HG03354 (cell line): ENCODE measurements around the gene MYOF.
"Not testable (repeated sequence)": the region's sequence is repeated elsewhere in the genome, so short reads cannot be mapped to it uniquely, and the experiment has no call there.

ENCODE experiments used
- ATAC-seq: cut with Tn5 transposase; IDR thresholded peaks from one replicate; pipeline ENCODE4 v1.9.1; 2021; ENCODE audit warnings: mild to moderate bottlenecking; ENCODE audit not compliant: unreplicated experiment, poor library complexity, severe bottlenecking

Gene MYOF

GRCh38 chr10:93368210-93368609 is 113.9 kb downstream of the MYOF start:
- ATAC-seq: no peak

DNA sequence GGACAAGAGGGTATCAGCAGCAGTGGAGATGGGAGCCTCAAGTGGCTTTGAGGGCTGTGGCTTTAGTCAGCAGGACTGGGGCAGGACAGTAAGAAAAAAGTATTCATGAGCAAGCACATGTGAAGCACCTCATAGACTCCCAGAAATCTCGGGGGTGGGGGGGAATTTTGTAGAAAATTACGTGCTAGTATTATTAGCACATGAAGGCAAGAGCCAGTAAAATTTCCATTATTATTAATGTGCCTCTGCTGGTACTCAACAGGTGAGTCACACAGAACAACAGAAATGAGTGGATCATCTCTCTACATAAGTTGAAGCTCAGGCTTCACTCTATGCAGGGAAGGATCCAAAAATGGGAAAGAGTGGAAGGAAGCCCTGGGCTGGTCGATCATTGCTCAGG is 114.5 kb downstream of the MYOF start:
- no peak for ATAC-seq

- no peak for ATAC-seq
Observed at GRCh38 chr10:93364966-93365365, 117.2 kb downstream of the MYOF start.

- ATAC-seq: no peak
Observed at GRCh38 chr10:93363891-93364648, 118.1 kb downstream of the MYOF start.

GRCh38 chr10:93358398-93358797 is 123.7 kb downstream of the MYOF start:
- ATAC-seq: not testable (repeated sequence)

DNA sequence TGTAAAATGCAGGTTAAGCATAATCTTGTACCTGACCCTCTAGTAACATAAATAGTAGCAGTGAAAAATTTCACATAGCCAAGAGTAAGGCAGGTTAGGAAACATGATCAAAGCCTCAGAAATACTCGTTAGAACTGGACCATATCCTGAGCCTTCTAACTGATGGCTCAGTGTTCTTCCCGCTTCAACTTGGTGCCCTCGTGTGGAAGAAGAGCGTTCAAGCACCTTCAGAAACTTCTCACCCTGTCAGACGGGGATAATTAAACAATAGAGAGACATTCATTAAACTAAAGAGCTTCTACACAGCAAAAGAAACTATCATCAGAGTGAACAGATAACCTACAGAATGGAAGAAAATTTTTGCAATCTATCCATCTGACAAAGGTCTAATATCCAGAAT is 124.5 kb downstream of the MYOF start:
- ATAC-seq: no peak

DNA sequence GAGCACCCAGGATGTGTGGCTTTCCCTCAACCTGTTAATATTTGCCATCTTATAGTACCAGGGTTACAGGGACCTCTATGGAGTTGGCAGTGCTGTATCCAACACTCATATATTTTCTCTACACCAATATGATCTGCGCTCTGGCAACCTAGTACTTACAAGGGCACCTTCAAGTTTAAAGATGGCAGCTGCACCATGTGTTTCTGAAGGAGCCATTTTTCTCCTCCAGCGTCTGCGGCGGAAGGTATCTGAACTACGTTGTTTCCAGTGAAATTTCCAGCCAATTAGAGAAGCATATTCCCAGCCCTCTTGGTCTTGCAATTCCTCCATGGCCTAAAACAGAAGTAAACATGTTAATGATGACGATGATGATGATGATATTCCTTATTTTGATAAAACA is 125.6 kb downstream of the MYOF start:
- no peak for ATAC-seq

- ATAC-seq: no peak
Observed at GRCh38 chr10:93352638-93353383, 129.3 kb downstream of the MYOF start.

- no peak for ATAC-seq
Observed at GRCh38 chr10:93346694-93347093, 135.4 kb downstream of the MYOF start.

GRCh38 chr10:93346108-93346507 is 136.0 kb downstream of the MYOF start:
- ATAC-seq: no peak

DNA sequence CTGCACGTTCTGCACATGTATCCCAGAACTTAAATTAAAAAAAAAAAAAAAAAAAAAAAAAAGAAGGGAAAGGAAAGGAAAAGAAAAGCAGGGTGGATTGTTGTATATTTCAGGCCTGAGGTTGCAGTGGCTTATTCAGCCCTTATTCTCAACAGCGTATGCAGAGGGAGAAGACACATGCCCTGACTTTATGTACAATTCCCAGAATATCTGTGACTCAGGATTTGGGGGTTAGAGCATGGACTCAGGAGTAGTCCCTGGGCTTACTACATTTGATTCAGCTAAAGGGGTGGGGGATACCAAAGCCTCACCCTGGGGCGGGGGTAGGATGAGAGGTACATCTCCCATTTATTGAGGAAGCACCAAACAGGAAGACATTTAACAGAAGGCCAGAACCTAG is 137.4 kb downstream of the MYOF start:
- no peak for ATAC-seq

DNA sequence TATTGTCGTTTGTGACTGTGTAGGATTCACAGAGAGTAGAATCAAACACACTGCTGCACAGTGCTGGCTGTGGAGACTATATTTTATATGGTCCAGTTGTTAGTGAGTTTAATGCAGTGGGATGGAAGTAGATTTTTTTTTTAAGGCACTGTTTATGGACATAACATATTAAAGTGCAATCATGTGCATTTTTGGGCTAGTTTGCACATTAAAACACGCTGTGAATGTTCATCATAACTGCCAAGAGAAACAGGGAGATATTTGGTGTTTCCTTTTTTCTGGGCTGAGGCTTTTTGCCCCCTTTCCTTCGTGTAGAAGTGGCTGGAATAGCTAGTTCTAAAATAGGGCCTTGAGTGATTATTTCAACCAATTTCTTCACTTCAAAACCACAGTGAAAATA is 139.2 kb downstream of the MYOF start:
- no peak for ATAC-seq

- no peak for ATAC-seq
Observed at GRCh38 chr10:93342366-93342765, 139.8 kb downstream of the MYOF start.

GRCh38 chr10:93337309-93337721 is 144.8 kb downstream of the MYOF start:
- ATAC-seq: no peak

DNA sequence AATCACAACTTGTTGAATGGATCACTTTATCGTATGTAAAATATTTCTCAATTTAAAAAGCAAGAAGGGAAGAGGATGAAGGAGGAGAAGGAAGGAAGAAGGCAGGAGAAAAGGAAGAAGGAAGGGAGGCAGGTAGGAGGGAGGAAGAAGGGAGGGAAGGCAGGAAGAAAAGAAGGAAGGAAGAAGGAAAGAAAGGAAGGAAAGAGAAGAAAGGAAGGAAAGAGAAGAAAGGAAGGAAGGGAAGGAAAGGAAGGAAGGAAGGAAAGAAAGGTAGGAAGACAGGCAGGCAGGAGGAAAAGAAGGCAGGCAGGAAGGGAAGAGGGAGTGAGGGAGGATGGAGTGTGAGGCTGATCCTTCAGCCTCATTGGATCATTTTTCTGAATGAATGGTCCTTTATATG is 145.5 kb downstream of the MYOF start:
- ATAC-seq: no peak

DNA sequence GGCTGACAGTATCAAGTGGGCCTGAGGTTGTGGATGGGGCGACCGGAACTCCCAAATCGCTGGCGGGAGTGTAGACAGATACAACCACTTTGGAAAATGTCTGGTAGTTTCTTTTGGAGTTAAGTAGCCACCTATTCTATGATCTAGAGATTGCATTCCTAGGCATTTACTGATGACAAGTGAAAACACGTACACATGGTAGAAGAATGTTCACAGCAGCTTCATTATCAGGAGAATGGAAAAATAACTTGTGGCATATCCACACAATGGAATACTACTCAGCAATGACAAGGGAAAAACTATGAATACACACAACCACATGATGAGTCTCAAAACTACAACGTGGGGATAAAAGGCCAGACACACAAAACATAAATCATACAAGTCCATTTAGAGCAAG is 146.0 kb downstream of the MYOF start:
- ATAC-seq: no peak

DNA sequence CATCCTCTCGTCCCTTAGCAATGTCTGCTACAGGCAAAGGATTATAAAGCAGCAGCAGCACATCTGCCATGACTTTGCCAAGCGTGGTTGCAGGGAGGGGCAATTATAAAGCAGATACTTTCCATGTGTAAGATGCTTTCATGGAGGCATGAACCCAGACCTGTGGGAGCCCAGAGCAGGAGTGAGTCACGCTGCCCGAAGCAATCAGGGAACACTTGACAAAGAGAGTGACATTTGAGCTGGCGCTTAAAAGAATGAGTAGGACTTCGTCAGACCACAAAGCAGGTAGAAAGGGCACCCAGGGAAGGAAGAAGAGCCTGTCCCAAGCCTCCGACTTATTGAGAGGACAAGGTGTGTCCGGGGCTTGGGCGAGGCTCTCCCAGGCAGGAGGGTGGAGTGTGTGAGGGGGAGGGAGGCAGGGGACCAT is 147.2 kb downstream of the MYOF start:
- ATAC-seq: no peak

DNA sequence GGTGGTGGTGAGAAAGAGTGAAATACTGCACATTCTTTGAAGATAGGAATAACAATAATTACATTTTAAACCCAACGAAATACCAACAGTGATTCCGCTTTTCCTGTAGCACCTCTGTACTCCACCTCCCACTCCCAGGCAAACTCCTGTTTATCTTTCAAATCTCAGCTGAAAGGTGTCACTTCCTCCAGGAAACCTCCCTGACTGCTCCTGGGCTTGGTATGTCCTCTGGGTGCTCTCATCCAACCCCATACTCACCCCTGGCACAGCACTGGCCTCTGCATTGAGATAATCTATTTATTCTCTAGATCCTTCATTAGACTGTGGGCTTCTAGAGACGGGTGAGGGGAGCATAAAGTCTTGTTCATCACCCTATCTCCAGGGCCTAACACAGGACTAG is 148.0 kb downstream of the MYOF start:
- no peak for ATAC-seq

- ATAC-seq: no peak
Observed at GRCh38 chr10:93333278-93333978, 148.7 kb downstream of the MYOF start.

- no peak for ATAC-seq
Observed at GRCh38 chr10:93330824-93331223, 151.3 kb downstream of the MYOF start.

- no peak for ATAC-seq
Observed at GRCh38 chr10:93319896-93320295, 162.2 kb downstream of the MYOF start.
